Measurements from ENCODE around the gene CABYR.

The CABYR gene

DNA sequence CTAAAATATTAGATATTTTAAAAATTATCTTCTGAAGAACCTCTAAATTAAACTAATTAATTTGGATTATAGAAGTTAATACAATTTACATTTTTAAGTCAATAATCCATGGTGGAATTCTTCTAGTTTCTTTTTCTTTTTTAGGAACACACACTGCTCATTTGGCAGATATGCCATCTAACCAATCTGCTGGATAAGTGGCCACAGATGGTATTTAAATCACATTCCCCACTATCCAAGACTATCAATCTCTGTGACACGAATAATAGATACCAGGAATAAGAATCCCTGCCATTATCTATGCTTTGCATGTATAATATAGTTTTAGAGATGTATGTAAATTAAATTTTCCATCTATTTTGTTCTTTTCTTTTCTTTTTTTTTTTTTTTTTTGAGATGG, 58.5 kb downstream of the CABYR start:
- Histone ChIP-seq H3K9ac (ENCODE audit: low read length) (no peak overlapping the region), H3K4me3 (ENCODE audit: low read length) (no peak overlapping the region), H3K9me3 (ENCODE audit: control insufficient read depth, low read length) (no peaks in the 10 kb centered on the region), H3K27me3 (ENCODE audit: control insufficient read depth, insufficient read depth, low read length) (no peaks in the 10 kb centered on the region), H3K36me3 (ENCODE audit: control insufficient read depth, insufficient read depth, low read length) (no peaks in the 10 kb centered on the region), H3K4me1 (ENCODE audit: control insufficient read depth, insufficient read depth, low read length) (no peaks in the 10 kb centered on the region)

- H3K36me3 ChIP-seq (ENCODE audit: control insufficient read depth, insufficient read depth, low read length) = no peaks in the 10 kb centered on the region
- H3K9me3 ChIP-seq (ENCODE audit: control insufficient read depth, low read length) = no peaks in the 10 kb centered on the region
- H3K27me3 ChIP-seq (ENCODE audit: control insufficient read depth, insufficient read depth, low read length) = no peaks in the 10 kb centered on the region
- no peak overlapping the region for H3K4me3 ChIP-seq (ENCODE audit: low read length)
- H3K4me1 ChIP-seq (ENCODE audit: control insufficient read depth, insufficient read depth, low read length) = no peaks in the 10 kb centered on the region
- H3K9ac ChIP-seq (ENCODE audit: low read length) = no peak overlapping the region
Measured at GRCh38 chr18:24198461-24198860, 59.6 kb downstream of the CABYR start.

GRCh38 chr18:24199372-24199962, 60.6 kb downstream of the CABYR start:
- no peaks in the 10 kb centered on the region for H3K36me3 ChIP-seq (ENCODE audit: control insufficient read depth, insufficient read depth, low read length)
- no peaks in the 10 kb centered on the region for H3K4me1 ChIP-seq (ENCODE audit: control insufficient read depth, insufficient read depth, low read length)
- no peak overlapping the region for H3K4me3 ChIP-seq (ENCODE audit: low read length)
- H3K27me3 ChIP-seq (ENCODE audit: control insufficient read depth, insufficient read depth, low read length) = no peaks in the 10 kb centered on the region
- H3K9me3 ChIP-seq (ENCODE audit: control insufficient read depth, low read length) = no peaks in the 10 kb centered on the region
- no peak overlapping the region for H3K9ac ChIP-seq (ENCODE audit: low read length)

GRCh38 chr18:24200494-24201290, 61.8 kb downstream of the CABYR start:
- Histone ChIP-seq H3K4me3 (ENCODE audit: low read length) (no peak overlapping the region), H3K9ac (ENCODE audit: low read length) (no peak overlapping the region), H3K4me1 (ENCODE audit: control insufficient read depth, insufficient read depth, low read length) (no peaks in the 10 kb centered on the region), H3K36me3 (ENCODE audit: control insufficient read depth, insufficient read depth, low read length) (no peaks in the 10 kb centered on the region), H3K9me3 (ENCODE audit: control insufficient read depth, low read length) (no peaks in the 10 kb centered on the region), H3K27me3 (ENCODE audit: control insufficient read depth, insufficient read depth, low read length) (no peaks in the 10 kb centered on the region)

GRCh38 chr18:24201699-24202687, 63.1 kb downstream of the CABYR start:
- no peaks in the 10 kb centered on the region for H3K4me1 ChIP-seq (ENCODE audit: control insufficient read depth, insufficient read depth, low read length)
- H3K4me3 ChIP-seq (ENCODE audit: low read length) = no peak overlapping the region
- no peaks in the 10 kb centered on the region for H3K36me3 ChIP-seq (ENCODE audit: control insufficient read depth, insufficient read depth, low read length)
- no peak overlapping the region for H3K9ac ChIP-seq (ENCODE audit: low read length)
- H3K9me3 ChIP-seq (ENCODE audit: control insufficient read depth, low read length) = no peaks in the 10 kb centered on the region
- no peaks in the 10 kb centered on the region for H3K27me3 ChIP-seq (ENCODE audit: control insufficient read depth, insufficient read depth, low read length)

- Histone ChIP-seq H3K4me3 (ENCODE audit: low read length) (no peak overlapping the region), H3K9ac (ENCODE audit: low read length) (no peak overlapping the region), H3K36me3 (ENCODE audit: control insufficient read depth, insufficient read depth, low read length) (no peaks in the 10 kb centered on the region), H3K4me1 (ENCODE audit: control insufficient read depth, insufficient read depth, low read length) (no peaks in the 10 kb centered on the region), H3K9me3 (ENCODE audit: control insufficient read depth, low read length) (no peaks in the 10 kb centered on the region), H3K27me3 (ENCODE audit: control insufficient read depth, insufficient read depth, low read length) (no peaks in the 10 kb centered on the region)
Measured at GRCh38 chr18:24204904-24205303, 66.0 kb downstream of the CABYR start.

DNA sequence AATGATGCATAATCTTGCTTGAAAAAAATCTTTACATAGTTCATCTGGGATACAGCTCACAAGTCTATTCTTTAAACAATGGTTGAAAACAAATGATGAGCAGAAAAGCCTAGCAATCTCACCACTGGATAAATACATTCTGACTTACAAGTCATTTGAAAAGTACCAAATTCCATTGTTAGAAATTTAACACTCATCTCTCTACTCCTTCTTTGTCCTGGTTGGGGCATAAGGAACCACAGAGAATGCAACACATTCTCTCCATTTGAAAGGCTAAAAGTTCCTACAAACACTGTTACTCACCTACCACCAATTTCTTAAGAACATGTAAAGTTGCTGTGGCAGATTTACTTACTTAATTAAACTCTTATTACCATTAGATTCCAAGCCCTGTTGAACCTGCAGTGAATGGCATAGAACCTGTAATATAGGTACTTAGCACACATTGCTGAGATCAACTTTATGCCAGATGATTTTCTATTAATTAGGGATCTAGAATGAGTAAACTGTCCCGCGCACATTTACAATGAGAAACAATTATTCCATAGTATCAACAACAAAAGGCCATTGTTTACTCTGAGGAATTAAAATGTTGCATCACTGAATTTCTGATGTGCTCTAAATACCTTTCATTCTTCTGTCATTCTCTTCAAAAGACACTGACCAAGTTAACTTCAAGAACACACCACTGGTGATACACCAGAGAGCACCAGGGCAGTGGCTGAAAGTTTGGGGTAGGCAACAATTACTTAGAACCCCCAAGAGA, 69.6 kb downstream of the CABYR start:
- Histone ChIP-seq H3K4me3 (ENCODE audit: low read length) (no peak overlapping the region), H3K36me3 (ENCODE audit: control insufficient read depth, insufficient read depth, low read length) (no peaks in the 10 kb centered on the region), H3K9me3 (ENCODE audit: control insufficient read depth, low read length) (no peaks in the 10 kb centered on the region)

GRCh38 chr18:24209558-24209957, 70.7 kb downstream of the CABYR start:
- Histone ChIP-seq H3K4me1 (ENCODE audit: control insufficient read depth, insufficient read depth, low read length) (peaks cover 6% of the 10 kb centered on the region), H3K9me3 (ENCODE audit: control insufficient read depth, low read length) (no peaks in the 10 kb centered on the region), H3K9ac (ENCODE audit: low read length) (no peak overlapping the region), H3K36me3 (ENCODE audit: control insufficient read depth, insufficient read depth, low read length) (no peaks in the 10 kb centered on the region), H3K4me3 (ENCODE audit: low read length) (no peak overlapping the region), H3K27me3 (ENCODE audit: control insufficient read depth, insufficient read depth, low read length) (no peaks in the 10 kb centered on the region)

More for the DNA sequence above, 69.6 kb downstream of the CABYR start:
- H3K4me1 ChIP-seq (ENCODE audit: control insufficient read depth, insufficient read depth, low read length) = no peaks in the 10 kb centered on the region
- no peak overlapping the region for H3K9ac ChIP-seq (ENCODE audit: low read length)
- no peaks in the 10 kb centered on the region for H3K27me3 ChIP-seq (ENCODE audit: control insufficient read depth, insufficient read depth, low read length)

Data from mucosa of stomach (tissue), 1 donor.